SH-SY5Y (cell line): ENCODE data around the gene RASAL3.

Source experiments
- GATA2 ChIP-seq: IDR thresholded peaks from 2 replicates; pipeline ENCODE4 v1.6.1; 2011; ENCODE audit warnings: mild to moderate bottlenecking, low read depth, low read length
- GATA3 ChIP-seq: IDR thresholded peaks from 2 replicates; pipeline ENCODE4 v1.6.1; 2011; ENCODE audit warnings: low read depth, mild to moderate bottlenecking, low read length, moderate library complexity

Gene RASAL3

GRCh38 chr19:15464394-15465385, at the start of gene RASAL3:
RASAL3 (minus strand) TSS chr19:15464544; CDS start chr19:15464358, 186 bp downstream.
- no peak for TF ChIP-seq GATA3
- TF ChIP-seq GATA2, result no peak

- TF ChIP-seq GATA3 (no peak), GATA2 (no peak)
Measured at GRCh38 chr19:15511671-15512424, 47.5 kb upstream of the RASAL3 start.

DNA sequence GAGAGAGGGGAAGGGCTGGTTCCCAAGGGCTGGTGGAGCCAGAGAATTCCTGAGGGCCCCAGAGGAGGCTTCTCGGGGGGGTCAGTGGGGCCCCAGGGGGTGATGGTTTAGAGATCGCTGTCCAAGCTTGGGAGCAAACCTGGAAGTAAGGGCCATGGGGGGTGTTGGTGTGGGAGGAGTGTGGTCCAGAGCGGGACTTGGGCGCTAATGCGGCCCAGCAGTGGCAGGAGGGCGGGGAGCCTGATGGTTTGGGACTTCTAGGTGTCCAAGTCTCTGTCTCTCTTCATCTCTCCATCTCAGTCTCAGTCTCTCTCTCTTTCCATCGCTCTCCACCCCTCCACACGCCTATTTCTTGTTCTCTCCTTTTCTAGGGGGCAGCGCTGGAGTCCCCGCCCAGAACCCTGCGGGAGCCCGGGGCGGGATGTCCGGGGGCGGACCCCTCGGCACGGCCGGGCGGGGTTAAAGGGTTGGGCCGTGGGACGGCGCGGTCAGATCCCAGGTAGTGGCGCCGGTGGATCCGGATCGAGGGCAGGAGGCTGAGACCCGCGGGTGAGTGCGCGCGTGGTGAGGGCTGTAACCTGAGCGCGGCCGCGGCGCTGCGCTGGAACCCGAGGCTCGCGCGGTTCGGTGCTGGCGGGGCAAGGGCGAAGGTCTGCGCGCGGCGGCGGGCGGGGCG, 43.8 kb upstream of the RASAL3 start, which contains the start of gene CYP4F22:
Gene CYP4F22 (plus strand): TSS at position 491 of the 676 bp plus-strand sequence. CDS start 16,812 bp downstream, outside the sequence.
- TF ChIP-seq GATA2, result no peak
- no peak for TF ChIP-seq GATA3

DNA sequence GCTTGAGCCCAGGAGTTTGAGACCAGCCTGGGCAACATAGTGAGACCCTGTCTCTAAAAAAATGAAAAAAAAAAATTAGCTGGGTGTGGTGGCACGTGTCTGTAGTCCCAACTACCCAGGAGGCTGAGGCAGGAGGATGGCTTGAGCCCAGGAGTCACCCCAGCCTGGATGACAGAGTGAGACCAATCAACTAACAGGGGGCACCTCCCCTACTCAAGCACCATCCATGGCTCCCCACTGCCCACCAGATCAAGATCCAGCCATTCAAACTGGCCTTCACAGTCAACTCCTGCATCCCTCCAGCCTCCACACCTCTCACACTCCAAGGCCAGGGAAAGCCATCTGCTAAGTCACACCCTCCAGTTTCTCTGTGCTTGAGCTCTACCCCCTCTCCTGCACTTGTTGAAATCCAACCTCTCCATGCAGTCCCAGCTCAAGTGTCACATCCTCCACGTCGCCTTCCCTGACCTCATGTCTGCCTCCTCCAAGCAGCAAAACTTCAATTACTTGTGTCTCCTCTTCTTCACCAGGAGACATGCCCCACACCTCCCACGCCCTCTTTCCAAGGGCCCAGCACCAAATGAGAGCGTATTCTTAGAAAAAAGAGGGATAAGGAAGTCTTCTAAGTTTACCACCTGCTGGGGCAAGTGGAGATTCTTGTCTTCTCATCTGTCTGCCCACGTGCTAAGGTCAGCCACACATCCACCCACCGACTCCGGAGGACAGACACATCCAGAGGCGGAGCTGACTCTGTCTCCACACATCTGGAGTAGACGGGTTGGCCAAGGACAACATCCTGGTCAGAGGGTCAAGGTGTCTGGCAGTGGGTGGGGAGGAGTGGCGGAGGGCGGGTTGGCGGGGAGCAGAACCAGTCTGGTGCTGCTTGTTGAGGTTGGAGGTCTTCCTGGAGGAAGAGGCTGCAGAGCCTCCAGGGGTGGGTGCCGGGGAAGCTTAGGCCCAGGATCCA, 43.0 kb upstream of the RASAL3 start:
- TF ChIP-seq GATA2 (no peak), GATA3 (no peak)

DNA sequence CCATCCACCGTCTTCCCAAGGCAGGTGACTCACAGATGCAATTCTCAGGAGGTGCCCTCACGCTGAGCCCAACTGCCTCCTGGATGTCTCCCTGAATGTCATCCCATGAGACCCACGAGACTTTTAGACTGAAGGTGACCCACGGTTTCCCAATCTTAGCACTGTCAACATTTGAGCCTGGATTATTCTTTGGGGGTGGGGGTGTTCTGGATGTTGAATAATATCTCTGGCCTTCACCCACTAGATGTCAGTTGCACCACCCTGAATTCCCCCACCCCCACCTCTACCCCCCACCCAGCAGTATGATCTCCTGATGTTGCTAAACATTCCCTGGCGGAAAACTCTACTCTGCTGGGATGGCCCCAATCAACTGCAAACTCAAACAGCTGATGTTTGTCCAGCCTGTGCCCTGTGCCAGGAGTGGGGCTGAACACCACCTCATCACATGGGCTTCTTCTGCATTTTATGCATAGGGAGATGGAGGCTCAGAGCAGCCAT, 41.8 kb upstream of the RASAL3 start:
- TF ChIP-seq GATA3 (no peak), GATA2 (no peak)

DNA sequence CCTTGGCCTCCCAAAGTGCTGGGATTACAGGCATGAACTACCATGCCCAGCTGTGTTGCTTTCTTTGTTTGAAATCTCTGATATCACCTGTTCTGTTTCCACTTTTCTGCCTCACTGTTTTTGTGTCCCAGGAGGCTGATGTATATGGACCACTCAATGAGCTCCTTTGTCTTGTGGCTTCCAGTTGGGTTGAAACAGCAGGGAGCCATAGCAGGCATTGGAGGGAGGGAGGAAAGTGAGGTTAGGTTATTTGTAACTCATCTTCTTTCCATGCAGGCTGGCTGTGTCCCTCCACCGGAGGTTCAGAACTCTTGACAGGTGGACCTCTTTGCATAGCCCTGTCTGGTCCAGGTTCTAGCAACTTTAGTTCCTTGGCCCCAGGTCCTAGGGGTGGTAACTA, 37.9 kb upstream of the RASAL3 start:
- TF ChIP-seq GATA3, result no peak
- no peak for TF ChIP-seq GATA2

DNA sequence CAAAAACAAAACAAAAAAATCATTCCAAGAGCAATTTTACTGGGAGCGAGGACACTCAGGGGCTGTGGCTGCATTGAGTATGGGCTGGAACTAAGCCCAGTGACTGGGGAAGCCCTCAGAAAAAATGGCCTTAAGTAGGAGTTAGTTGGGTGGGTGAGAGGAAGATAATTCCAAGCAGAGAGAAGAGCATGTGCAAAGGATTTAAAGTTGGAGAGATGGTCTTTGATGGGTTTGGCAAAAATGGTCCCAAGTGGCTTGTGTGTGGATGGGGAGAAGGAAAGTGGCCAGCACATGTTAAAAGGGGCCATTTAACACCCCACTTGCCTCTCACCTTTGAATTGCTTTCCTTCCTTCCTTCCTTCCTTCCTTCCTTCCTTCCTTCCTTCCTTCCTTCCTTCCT, 37.3 kb upstream of the RASAL3 start:
- TF ChIP-seq GATA2 (no peak), GATA3 (no peak)

GRCh38 chr19:15498910-15499309, 34.6 kb upstream of the RASAL3 start:
- TF ChIP-seq GATA3 (no peak), GATA2 (no peak)

GRCh38 chr19:15498156-15498858, 34.0 kb upstream of the RASAL3 start:
- TF ChIP-seq GATA3 (no peak), GATA2 (no peak)

DNA sequence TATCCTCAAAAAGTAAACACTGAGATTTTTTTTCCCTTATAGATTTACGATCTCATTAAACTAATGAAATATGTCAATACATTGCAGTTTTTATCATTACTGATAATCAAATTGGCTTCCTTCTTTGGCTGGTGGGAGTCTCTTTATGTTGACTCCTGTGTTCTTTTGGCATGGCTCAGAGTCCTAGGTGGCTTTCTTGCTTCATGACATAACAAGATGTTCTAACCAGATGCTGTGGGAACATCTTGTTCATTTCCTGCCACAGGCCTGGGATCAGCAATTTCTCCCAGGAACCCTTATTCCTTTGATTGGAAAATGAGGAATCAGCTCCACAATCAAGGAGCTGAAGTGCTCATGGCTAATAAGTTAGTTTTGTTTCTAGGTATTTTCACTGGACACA, 30.8 kb upstream of the RASAL3 start:
- no peak for TF ChIP-seq GATA2
- TF ChIP-seq GATA3, result no peak

DNA sequence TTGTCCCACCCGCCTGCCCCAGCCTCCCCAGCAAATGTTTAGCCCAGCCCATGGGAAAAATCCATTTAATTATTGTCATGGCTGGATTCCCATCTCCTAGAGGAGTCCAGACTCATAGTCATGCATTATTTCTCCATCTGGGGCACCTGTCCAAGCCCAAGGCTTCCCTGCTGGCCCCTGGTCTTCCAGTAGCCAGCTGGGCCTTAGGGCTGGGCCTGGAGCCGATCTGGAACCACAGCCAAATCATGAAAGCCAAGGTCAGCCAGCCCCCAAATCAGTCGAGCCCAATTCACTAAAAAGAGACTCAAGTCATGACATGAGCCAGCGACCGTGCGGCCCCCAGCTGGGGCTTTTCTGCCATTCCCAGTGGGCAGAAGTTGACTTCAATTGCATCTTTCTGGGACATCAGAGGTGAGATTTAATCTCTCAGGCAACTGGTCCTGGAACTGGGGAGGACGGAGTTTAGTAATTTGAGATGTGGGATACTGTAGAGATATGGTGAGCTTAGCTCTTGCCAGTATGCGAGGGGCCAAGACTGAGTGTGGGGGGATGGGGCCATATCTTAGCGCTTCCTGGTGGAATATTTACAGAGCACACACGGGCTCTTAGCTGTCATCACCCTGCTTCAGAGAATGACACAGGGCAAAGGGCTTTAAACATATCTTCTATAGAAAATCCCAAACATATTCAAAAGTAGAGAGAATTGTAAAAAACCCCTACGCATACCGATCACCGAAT, 24.3 kb upstream of the RASAL3 start:
- no peak for TF ChIP-seq GATA3
- TF ChIP-seq GATA2, result no peak
